Stimulated activated memory B cell treated with anti-CD40 and anti-IgM and Interleukin-4, amounts not matched to agents 10 μg/mL and 1 μg/mL and 100 μg/mL, for 72 hours (primary cell): Measurements from ENCODE around the gene PTRH1.

ENCODE experiments used
- ATAC-seq: fragments of 150-1000 bp; cut with Tn5 transposase; 2 replicates; pipeline ENCODE4 v1.10.0; 2021
- H3K27ac Mint-ChIP-seq: one replicate; pipeline ENCODE4 v1.8.0; 2022; ENCODE audit warnings: mild to moderate bottlenecking, mixed read lengths
- H3K27me3 Mint-ChIP-seq: one replicate; pipeline ENCODE4 v1.8.0; 2022; ENCODE audit warnings: mixed read lengths
- H3K36me3 Mint-ChIP-seq: one replicate; pipeline ENCODE4 v1.8.0; 2022; ENCODE audit warnings: mixed read lengths
- H3K4me1 Mint-ChIP-seq: one replicate; pipeline ENCODE4 v1.8.0; 2022; ENCODE audit warnings: mixed read lengths
- H3K4me3 Mint-ChIP-seq: one replicate; pipeline ENCODE4 v1.8.0; 2022; ENCODE audit warnings: mild to moderate bottlenecking, moderate library complexity, mixed read lengths
- H3K9me3 Mint-ChIP-seq: one replicate; pipeline ENCODE4 v1.8.0; 2022; ENCODE audit warnings: mixed read lengths

Gene PTRH1

DNA sequence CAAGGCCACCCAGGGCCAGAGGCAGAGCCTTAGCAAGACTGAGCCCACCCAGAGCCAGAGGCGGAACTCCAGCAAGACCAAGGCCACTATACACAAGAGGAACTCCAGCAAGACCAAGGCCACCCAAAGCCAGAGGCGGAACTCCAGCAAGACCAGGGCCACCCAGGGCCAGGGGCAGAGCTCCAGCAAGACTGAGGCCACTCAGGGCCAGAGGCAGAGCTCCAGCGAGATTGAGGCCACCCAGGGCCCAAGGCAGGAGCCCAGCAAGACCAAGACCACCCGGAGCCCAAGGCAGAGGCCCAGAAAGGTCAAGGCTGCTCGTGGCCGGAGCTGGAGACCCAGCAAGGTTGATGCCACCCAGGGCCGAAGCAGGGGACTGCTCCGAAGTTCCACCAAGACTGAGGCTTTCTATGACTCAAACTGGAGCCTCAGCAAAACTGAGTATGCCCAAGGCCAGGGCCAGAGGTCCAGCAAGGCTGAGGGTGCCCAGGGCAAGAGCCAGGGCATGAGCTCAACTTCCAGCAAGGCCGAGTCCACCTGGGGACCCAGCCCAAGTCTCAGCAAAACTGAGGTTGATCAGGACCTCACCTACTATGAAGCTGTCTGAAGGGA, 15.4 kb upstream of the PTRH1 start:
- H3K4me3 Mint-ChIP-seq: no peak overlapping the region
- no peaks in the 10 kb centered on the region for H3K9me3 Mint-ChIP-seq
- H3K27me3 Mint-ChIP-seq: no peaks in the 10 kb centered on the region
- H3K36me3 Mint-ChIP-seq: peaks cover 8% of the 10 kb centered on the region
- ATAC-seq: no peak
- H3K4me1 Mint-ChIP-seq: peaks cover 11% of the 10 kb centered on the region
- no peak overlapping the region for H3K27ac Mint-ChIP-seq

DNA sequence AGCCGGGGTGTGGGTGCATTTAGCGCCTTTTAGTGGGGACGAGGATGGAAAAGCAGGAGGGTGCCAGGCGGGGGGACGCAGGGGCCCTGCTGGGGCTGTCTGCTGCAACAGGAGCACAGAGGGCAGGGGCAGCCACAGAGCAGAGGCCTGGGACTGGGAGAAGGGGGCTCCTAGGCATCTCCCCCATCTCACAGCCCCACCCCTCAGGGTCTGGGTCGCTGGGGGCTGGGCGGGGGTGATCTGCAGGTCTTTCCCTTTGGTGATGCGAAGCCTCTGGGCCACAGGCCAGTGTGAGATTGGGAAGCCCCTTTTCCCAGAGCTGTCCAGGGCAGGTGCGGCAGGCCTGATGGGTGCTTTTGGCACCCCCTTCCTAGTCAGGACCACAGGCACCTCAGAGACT, 14.8 kb upstream of the PTRH1 start:
- Mint-ChIP-seq H3K9me3 (no peaks in the 10 kb centered on the region), H3K36me3 (peaks cover 8% of the 10 kb centered on the region), H3K27me3 (no peaks in the 10 kb centered on the region), H3K27ac (no peak overlapping the region), H3K4me1 (peaks cover 11% of the 10 kb centered on the region), H3K4me3 (no peak overlapping the region)
- no peak for ATAC-seq

DNA sequence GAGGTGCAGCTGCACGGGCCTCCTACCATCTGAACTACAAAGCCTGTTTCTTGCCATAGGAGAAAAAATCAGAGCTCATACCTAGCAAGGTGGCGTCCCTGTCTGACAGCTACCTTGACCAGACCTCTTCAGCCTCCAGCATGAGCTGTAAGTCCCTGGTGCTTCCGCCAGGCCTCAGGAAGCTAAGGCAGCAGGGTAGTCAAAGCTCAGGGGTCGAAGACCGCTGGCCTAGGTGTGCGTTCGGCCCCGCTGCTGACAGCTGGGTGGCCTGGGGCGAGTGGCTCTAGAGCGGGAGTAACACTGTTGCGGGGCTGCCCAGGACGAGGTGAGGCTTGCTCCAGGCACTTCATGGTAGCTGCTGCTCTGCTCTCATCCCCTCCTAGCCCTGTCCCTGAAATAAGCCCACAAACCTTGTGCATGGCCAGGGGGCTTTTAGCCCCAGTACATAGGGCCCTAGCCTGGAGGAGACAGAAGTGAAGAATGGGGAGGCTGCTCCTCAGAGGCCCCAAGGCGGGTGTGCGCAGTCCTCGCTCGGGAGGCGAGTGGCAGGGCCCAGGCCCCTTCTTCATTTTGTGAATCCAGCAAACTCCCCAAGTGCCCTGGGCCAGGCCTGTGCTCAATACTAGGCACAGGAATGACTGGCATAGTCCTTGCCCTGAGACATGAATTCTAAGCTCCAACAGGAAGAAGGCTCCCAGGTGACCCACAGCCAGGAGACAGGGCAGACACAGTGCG, 14.2 kb upstream of the PTRH1 start:
- H3K4me1 Mint-ChIP-seq: peaks cover 11% of the 10 kb centered on the region
- no peak overlapping the region for H3K4me3 Mint-ChIP-seq
- no peak overlapping the region for H3K27ac Mint-ChIP-seq
- H3K36me3 Mint-ChIP-seq: peaks cover 8% of the 10 kb centered on the region
- no peaks in the 10 kb centered on the region for H3K27me3 Mint-ChIP-seq
- no peaks in the 10 kb centered on the region for H3K9me3 Mint-ChIP-seq
- no peak for ATAC-seq

DNA sequence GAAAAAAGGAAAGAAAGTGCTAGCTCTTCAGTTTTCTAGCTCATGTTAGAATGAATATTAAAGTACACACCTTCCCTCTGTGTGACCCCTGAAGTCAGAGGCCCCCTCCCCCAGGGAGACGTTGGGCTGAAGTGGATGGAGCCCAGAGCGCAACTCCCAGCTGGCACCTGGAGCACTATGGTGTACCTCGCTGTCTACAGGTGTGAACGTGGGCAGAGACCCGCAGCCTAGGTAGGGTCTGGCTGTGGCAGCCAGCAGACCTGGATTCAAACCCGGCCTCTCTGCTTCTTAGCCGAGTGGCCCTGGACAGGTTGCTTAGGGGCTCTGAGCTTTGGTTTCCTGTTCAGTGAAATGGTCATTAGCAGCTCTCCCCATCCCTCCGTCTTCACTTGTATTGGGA, 13.3 kb upstream of the PTRH1 start:
- Mint-ChIP-seq H3K4me1 (peaks cover 4% of the 10 kb centered on the region), H3K4me3 (no peak overlapping the region), H3K36me3 (peaks cover 8% of the 10 kb centered on the region), H3K27ac (no peak overlapping the region), H3K27me3 (peaks cover 5% of the 10 kb centered on the region), H3K9me3 (no peaks in the 10 kb centered on the region)
- no peak for ATAC-seq

DNA sequence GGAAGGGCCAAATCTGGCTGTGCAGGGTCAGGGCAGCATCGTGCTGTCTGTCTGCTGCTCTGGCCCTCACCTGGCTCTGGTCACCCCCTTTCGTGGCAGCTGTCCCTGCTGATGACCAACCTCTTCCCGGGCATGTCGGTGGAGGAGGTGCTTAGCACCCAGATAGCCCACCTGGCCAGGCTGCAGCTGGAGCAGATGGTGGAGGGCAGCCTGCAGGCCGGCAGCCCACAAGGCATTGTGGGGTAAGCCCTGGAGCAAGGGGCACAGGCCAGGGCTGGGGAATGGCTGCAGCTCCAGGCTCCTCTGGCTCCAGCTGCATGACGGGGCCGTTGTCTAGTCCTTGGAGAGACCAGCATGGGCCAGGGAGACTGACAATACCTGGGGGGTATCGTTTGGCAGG, 11.4 kb upstream of the PTRH1 start:
- H3K27me3 Mint-ChIP-seq: peaks cover 9% of the 10 kb centered on the region
- no peaks in the 10 kb centered on the region for H3K4me1 Mint-ChIP-seq
- H3K9me3 Mint-ChIP-seq: no peaks in the 10 kb centered on the region
- H3K27ac Mint-ChIP-seq: no peak overlapping the region
- no peak for ATAC-seq
- peaks cover 6% of the 10 kb centered on the region for H3K36me3 Mint-ChIP-seq
- no peak overlapping the region for H3K4me3 Mint-ChIP-seq

DNA sequence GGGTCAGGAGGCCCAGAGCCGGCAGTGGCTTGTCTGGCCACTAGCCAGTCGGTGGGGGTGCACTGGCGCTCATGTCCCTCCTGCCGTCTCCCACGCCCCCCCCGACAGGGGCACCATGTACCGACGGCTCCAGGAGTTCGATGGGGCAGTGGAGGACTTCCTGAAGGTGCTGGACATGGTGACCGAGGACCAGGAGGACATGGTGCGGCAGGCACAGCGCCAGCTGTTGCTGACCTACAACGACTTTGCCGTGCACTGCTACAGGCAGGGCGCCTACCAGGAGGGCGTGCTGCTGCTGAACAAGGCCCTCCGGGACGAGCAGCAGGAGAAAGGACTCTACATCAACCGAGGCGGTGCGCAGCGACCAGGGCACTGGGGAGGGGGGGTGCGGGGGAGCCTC, 8.5 kb upstream of the PTRH1 start:
- no peak for ATAC-seq
- no peak overlapping the region for H3K4me3 Mint-ChIP-seq
- no peaks in the 10 kb centered on the region for H3K9me3 Mint-ChIP-seq
- no peaks in the 10 kb centered on the region for H3K4me1 Mint-ChIP-seq
- no peaks in the 10 kb centered on the region for H3K36me3 Mint-ChIP-seq
- no peak overlapping the region for H3K27ac Mint-ChIP-seq
- H3K27me3 Mint-ChIP-seq: peaks cover 9% of the 10 kb centered on the region

DNA sequence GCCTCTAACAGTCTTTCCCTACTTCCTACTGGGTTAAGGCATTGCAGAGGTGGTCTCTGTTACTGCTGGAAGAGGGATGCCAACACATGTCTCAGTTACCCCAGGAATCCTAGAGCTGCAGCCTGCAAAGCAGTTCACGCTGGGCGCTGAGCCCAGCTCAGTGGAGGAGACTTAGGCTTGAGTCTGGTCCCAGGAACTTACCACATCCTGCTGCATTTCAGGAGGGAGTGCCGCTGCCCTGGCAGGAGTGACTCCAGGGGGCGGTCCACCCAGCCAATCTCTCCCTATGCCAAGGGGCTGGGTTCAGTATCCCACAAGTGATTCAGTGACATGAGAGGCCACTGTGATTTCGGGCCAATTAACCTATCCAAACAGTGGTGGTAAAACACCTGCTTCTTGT, 8.0 kb upstream of the PTRH1 start:
- no peak for ATAC-seq
- Mint-ChIP-seq H3K27ac (no peak overlapping the region), H3K4me1 (no peaks in the 10 kb centered on the region), H3K36me3 (no peaks in the 10 kb centered on the region), H3K27me3 (peaks cover 9% of the 10 kb centered on the region), H3K9me3 (no peaks in the 10 kb centered on the region), H3K4me3 (no peak overlapping the region)

DNA sequence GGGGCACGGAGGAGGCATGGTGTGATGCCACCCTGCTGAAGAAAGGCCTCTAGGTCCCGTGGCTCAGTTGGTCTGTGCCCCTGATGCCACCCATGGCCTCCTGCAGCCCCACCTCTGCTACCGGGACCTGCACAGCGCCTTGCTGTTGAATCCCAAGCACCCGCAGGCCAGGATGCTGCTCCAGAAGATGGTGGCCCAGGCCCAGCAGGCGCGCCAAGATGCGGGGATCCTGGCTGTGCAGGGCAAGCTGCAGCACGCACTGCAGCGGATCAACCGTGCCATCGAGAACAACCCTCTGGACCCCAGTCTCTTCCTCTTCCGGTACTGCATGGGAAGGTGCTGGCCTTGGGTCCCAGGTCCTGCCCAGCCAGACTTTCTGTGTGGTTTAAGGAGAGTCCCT, 7.5 kb upstream of the PTRH1 start:
- Mint-ChIP-seq H3K4me1 (no peaks in the 10 kb centered on the region), H3K36me3 (no peaks in the 10 kb centered on the region), H3K4me3 (no peak overlapping the region), H3K27ac (no peak overlapping the region), H3K27me3 (peaks cover 9% of the 10 kb centered on the region), H3K9me3 (no peaks in the 10 kb centered on the region)
- no peak for ATAC-seq

DNA sequence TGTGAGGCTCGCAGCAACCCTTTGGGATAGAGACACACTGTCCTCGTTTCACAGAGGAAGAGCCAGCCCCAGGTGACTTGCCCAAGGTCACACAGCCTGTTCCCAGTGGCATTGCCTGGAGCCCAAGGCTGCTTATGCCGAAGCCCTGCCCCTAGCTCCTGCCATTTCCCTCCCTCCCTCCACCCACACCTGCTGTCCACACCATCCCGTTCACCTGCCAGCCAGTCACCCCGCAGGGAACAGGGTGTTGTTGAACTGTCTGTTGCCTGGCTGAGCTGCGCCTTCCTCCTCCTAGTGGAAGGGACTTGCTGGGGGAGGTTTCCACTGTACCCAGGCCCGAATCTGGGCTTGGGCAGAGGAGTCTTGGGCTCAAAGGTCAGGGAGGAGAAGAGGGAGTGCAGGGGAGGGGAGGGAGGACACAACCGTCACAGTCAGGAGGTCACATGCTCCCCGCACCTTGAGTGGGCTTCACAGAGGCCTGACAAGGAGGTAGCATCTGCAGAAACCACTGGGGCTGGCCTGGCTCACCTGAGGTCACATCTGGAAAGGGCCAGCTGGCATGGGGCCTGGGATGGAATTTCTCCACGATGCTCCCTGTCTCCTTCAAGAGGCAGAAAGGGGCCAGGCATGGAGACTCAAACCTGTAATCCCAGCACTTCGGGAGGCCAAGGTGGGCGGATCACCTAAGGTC, 6.7 kb upstream of the PTRH1 start:
- Mint-ChIP-seq H3K9me3 (no peaks in the 10 kb centered on the region), H3K27ac (no peak overlapping the region), H3K36me3 (no peaks in the 10 kb centered on the region), H3K4me1 (no peaks in the 10 kb centered on the region), H3K27me3 (peaks cover 9% of the 10 kb centered on the region), H3K4me3 (no peak overlapping the region)
- ATAC-seq: no peak

DNA sequence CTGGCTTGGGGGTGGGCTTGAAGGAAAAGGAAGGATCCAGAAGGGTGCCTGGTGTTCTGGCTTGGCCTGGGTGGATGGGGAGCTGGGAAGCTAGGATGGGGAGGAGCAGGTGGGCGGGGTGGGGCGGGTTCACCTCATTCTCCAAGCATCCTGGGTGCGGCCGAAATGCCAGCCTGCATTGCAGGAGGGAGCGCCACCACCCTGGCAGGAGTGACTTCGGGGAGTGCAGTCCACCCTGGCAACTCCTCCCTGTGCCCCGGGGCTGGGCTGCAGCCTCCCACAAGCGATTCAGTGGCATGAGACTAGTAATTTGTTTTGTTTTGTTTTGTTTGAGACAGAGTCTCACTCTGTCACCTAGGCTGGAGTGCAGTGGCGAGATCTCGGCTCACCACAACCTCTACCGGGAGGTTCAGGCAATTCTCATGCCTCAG, 5.9 kb upstream of the PTRH1 start:
- no peak overlapping the region for H3K4me3 Mint-ChIP-seq
- no peaks in the 10 kb centered on the region for H3K9me3 Mint-ChIP-seq
- peaks cover under 1% of the 10 kb centered on the region for H3K4me1 Mint-ChIP-seq
- peaks cover 9% of the 10 kb centered on the region for H3K27me3 Mint-ChIP-seq
- H3K36me3 Mint-ChIP-seq: no peaks in the 10 kb centered on the region
- H3K27ac Mint-ChIP-seq: no peak overlapping the region
- ATAC-seq: no peak

DNA sequence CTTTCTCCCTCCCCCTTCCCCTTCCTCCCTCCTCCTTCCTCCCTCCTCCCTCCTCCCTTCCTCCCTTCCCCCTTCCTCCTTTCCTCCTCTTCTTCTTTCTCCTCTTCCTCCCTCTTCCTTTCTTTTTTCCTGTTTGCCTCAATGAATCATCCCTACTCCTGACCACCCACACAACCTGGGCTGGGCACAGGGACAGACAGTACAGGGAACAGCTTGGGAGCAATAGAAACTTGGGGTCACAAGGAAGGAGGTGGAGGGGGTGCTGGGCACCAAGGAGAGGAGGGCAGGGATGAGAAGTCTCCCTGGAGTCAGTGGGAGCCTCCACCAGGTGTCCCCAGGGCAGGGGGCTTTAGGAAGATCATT, 5.4 kb upstream of the PTRH1 start:
- no peaks in the 10 kb centered on the region for H3K9me3 Mint-ChIP-seq
- H3K4me1 Mint-ChIP-seq: peaks cover 6% of the 10 kb centered on the region
- no peak overlapping the region for H3K27ac Mint-ChIP-seq
- H3K4me3 Mint-ChIP-seq: no peak overlapping the region
- no peak for ATAC-seq
- H3K36me3 Mint-ChIP-seq: no peaks in the 10 kb centered on the region
- peaks cover 9% of the 10 kb centered on the region for H3K27me3 Mint-ChIP-seq

DNA sequence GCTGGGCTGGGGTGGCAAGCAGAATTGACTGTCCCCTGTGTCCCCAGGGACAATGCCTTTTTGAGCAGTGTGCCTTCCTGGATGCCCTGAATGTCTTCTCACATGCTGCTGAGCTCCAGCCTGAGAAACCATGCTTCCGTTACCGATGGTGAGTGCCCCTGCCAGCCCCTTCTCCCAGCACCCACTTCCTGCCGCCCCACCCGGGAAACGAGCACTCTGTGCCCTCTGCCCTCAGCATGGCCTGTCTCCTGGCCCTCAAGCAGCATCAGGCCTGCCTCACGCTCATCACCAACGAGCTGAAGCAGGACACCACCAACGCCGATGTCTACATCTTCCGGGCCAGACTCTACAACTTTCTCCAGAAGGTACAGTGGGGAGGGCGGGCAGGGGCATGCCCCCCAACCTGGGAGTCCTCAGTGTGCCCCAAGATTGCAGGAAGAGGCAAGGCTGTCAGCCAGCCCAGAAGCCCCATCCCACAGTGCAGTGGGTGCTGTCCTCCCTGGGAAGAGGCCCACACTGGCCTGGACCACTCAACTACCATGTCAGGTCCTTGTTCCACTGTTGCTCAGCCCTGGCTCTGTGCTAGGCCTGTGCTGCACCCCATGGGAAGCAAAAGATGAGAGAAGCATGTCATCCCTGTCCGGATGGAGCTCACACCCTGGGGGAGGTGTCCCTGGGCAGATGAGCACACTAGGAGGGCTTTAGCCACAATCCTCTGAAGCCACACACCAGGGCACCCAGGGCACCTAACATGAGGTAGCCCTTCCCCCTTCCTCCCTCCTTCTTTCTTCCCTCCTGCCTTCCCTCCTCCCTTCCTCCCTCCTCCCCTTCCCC, 4.8 kb upstream of the PTRH1 start:
- no peaks in the 10 kb centered on the region for H3K36me3 Mint-ChIP-seq

DNA sequence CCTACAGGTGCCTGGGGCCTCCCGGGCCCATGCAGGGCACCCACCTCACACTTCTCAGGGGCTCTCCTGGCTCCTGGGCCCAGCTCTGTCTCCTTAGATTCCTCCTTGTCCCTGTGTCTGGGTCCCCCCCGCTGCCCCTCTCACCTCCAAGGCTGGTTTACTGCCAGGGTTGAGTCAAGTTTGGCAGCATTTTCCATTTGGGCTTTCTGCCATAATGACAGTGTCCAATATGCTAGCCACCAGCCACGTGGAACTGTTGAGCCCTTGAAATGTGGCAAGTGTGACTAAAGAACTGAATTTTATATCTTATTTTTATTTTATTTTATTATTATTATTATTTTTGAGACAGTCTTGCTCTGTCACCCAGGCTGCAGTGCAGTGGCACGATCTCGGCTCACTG, 2.3 kb upstream of the PTRH1 start:
- Mint-ChIP-seq H3K4me1 (peaks cover 19% of the 10 kb centered on the region), H3K27ac (no peak overlapping the region), H3K36me3 (no peaks in the 10 kb centered on the region), H3K27me3 (no peaks in the 10 kb centered on the region), H3K9me3 (no peaks in the 10 kb centered on the region), H3K4me3 (no peak overlapping the region)
- no peak for ATAC-seq

More for the DNA sequence above, 4.8 kb upstream of the PTRH1 start:
- no peak overlapping the region for H3K27ac Mint-ChIP-seq
- H3K4me3 Mint-ChIP-seq: no peak overlapping the region
- H3K9me3 Mint-ChIP-seq: no peaks in the 10 kb centered on the region
- peaks cover 12% of the 10 kb centered on the region for H3K4me1 Mint-ChIP-seq
- ATAC-seq: no peak
- peaks cover 9% of the 10 kb centered on the region for H3K27me3 Mint-ChIP-seq

DNA sequence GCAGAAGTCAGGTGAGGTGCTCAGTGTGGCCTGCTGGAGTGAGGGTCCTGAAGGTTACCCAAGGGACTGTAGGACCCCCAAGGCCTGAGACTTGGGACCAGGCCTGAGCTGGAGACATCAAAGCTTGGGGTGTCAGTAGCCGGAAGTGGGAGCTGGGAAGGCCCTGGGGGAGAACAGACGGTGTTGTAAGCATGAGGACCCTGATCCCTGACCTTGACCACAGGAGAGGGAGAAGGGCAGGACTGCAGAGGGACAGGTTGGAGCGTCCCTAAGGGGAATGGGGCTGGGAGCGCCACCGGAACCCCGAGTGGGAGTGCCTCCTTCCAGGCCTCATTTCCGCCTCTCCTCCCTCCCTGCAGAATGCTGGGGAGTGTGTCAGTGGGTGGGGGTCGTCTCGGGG, 949 bp upstream of the PTRH1 start:
- peaks cover 24% of the 10 kb centered on the region for H3K4me1 Mint-ChIP-seq
- ATAC-seq: no peak
- peaks cover 1% of the 10 kb centered on the region for H3K36me3 Mint-ChIP-seq
- H3K9me3 Mint-ChIP-seq: no peaks in the 10 kb centered on the region
- H3K4me3 Mint-ChIP-seq: peak overlapping the region; percentile 91
- peak overlapping the region; percentile 82 for H3K27ac Mint-ChIP-seq
- H3K27me3 Mint-ChIP-seq: no peaks in the 10 kb centered on the region

DNA sequence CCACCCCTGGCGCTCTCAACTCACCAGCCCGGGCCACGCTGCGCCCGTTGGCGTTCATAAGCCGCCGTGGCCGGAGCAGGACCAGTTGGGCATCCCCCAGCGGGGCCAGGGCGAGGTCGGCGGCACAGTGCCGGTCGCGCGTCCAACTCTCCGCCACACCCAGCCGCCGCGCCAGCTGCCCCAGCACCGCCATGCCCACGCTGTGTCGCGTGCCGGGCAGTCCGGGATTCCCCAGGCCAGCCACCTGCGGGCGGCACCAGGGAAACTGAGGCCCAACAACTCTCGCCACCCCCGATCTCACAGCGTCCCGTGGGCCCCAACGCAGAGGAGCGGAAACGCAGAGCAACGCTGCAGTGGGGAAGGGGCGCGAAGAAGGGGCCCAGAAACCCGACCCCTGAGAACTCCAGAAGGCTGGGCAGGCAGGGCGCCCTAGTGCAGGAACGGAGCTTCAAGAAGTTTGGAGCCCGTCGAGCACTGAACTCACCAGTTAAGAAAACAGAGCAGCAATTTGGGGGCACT, 453 bp downstream of the PTRH1 start:
- Mint-ChIP-seq H3K4me1 (peaks cover 38% of the 10 kb centered on the region), H3K27me3 (no peaks in the 10 kb centered on the region), H3K27ac (peak overlapping the region; percentile 82), H3K4me3 (peak overlapping the region; percentile 91), H3K9me3 (no peaks in the 10 kb centered on the region), H3K36me3 (peaks cover 5% of the 10 kb centered on the region)
- ATAC-seq: peak; percentile 1
